ENCODE measurements around the gene KIF13A. TPM values are rescaled to one million over a fixed set of nuclear protein-coding genes. Genes with fewer than 3 reads are reported as not detected.

KIF13A gene
- total RNA-seq, 1 experiment from 2014 or later, result 49.3 TPM

- intact Hi-C loops (cut with micrococcal nuclease; ENCODE audit: unreplicated experiment), result no loop called here
Observed at GRCh38 chr6:18016133-18016532, 28.7 kb upstream of the KIF13A start.

GRCh38 chr6:18011287-18011686 lies 23.9 kb upstream of the KIF13A start:
- CTCF ChIA-PET, result no interaction called here
- H3K27me3 ChIP-seq (ENCODE audit: control insufficient read depth, insufficient read depth, low read length), result no peaks in the 10 kb centered on the region
- intact Hi-C loops (cut with micrococcal nuclease; ENCODE audit: unreplicated experiment), result no loop called here

More at GRCh38 chr6:18016133-18016532, 28.7 kb upstream of the KIF13A start:
- H3K4me3 ChIP-seq (ENCODE audit: low read depth in 2 of 2, low read length in 2 of 2), result no peak overlapping the region
- H3K27me3 ChIP-seq (ENCODE audit: control insufficient read depth, insufficient read depth, low read length), result no peaks in the 10 kb centered on the region
- ChIA-PET POLR2A (no interaction called here), CTCF (no interaction called here)
- no peak overlapping the region for H3K27ac ChIP-seq (ENCODE audit: low read length)
- H3K36me3 ChIP-seq (ENCODE audit: control insufficient read depth, insufficient read depth, low read length), result no peaks in the 10 kb centered on the region
- BruUV-seq (replicated peaks), result no TSS peak
- TF ChIP-seq TCF7L2 (IDR thresholded peaks at IDR 0.05; ENCODE audit: low read depth, low read length) (no peak), POLR2AphosphoS5 (IDR thresholded peaks at IDR 0.05; ENCODE audit: low read depth, low read length) (no peak), REST (IDR thresholded peaks at IDR 0.05; ENCODE audit: insufficient read depth in 1 of 2, low read depth in 2 of 2, low read length in 1 of 2) (no peak), CTCF (IDR thresholded peaks at IDR 0.05) (no peak), SIN3A (IDR thresholded peaks at IDR 0.05; ENCODE audit: borderline replicate concordance, insufficient read depth, low read depth, low read length) (no peak)
- ATAC-seq, result no peak
- in situ Hi-C loops (cut with HindIII; ENCODE audit: low pct_unique_long_range_greater_than_20kb, low sequenced_read_pairs), result no loop called here
- no peaks in the 10 kb centered on the region for H3K4me1 ChIP-seq (ENCODE audit: control insufficient read depth, insufficient read depth, low read length)
- H3K9me3 ChIP-seq (ENCODE audit: control insufficient read depth, insufficient read depth, low read depth, low read length), result no peaks in the 10 kb centered on the region
- no peak for DNase-seq (ENCODE audit: low read depth, low spot score)

More at GRCh38 chr6:18011287-18011686, 23.9 kb upstream of the KIF13A start:
- TF ChIP-seq SIN3A (IDR thresholded peaks at IDR 0.05; ENCODE audit: borderline replicate concordance, insufficient read depth, low read depth, low read length), result no peak
- TF ChIP-seq REST (IDR thresholded peaks at IDR 0.05; ENCODE audit: insufficient read depth in 1 of 2, low read depth in 2 of 2, low read length in 1 of 2), result no peak
- no peak for TF ChIP-seq POLR2AphosphoS5 (IDR thresholded peaks at IDR 0.05; ENCODE audit: low read depth, low read length)
- TF ChIP-seq TCF7L2 (IDR thresholded peaks at IDR 0.05; ENCODE audit: low read depth, low read length), result no peak
- TF ChIP-seq CTCF (IDR thresholded peaks at IDR 0.05), result no peak
- Histone ChIP-seq H3K36me3 (ENCODE audit: control insufficient read depth, insufficient read depth, low read length) (no peaks in the 10 kb centered on the region), H3K4me1 (ENCODE audit: control insufficient read depth, insufficient read depth, low read length) (no peaks in the 10 kb centered on the region), H3K9me3 (ENCODE audit: control insufficient read depth, insufficient read depth, low read depth, low read length) (no peaks in the 10 kb centered on the region), H3K27ac (ENCODE audit: low read length) (no peak overlapping the region), H3K4me3 (ENCODE audit: low read depth in 2 of 2, low read length in 2 of 2) (no peak overlapping the region)
- POLR2A ChIA-PET, result no interaction called here
- in situ Hi-C loops (cut with HindIII; ENCODE audit: low pct_unique_long_range_greater_than_20kb, low sequenced_read_pairs), result no loop called here
- DNase-seq (ENCODE audit: low read depth, low spot score), result no peak
- no peak for ATAC-seq
- BruUV-seq (replicated peaks), result no TSS peak

Data from Panc1 (cell line).